ENCODE measurements around the gene RPA1. TPM values are rescaled to one million over a fixed set of nuclear protein-coding genes. Genes with fewer than 3 reads are reported as not detected.
A peak's percentile ranks its signal among the peaks of the same experiment; 100 is the strongest.

RPA1 gene
- total and polyA plus RNA-seq, 2 experiments from 2014 or later: 15.2 to 33.6 TPM

DNA sequence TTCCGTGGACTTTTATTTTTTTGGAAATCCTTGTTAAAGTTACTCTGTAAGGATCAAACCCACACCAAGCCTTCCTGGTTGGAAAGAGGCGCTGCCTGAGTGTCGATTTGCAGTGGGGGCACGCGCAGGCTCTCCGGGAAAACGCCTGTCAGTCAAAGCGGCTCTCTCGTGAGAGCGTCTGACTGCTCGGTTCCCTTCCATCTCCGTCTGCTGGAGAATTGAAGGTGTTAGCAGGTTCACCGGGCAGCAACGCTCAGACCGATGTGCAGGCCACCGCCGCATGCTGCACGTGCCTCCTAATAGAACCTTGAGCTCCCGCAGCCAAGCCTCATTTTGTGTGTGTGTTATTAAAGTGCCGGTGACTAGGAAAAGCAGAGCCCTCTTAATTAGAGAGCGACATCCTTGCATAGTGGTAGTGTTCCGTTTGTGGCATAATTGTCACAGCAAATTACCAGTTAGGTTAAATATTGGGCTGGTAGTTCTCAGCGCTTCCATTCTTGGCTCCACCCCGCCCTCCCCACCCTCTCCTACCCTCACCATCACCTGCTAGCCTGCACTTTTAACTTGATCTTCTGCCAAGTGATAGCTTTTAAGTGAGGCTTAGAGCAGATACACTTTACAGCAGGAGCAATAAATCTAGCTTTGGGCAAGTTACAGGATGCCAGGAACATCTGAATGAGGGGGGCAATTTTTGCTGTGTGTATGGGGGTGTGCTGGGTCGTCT lies 75.5 kb downstream of the RPA1 start:
- H3K4me1 ChIP-seq (ENCODE audit: insufficient read depth): peaks cover 16% of the 10 kb centered on the region
- no peak overlapping the region for H3K4me3 ChIP-seq
- no peaks in the 10 kb centered on the region for H3K9me2 ChIP-seq (replicated peaks; ENCODE audit: insufficient read depth)
- H3K4me2 ChIP-seq: no peak overlapping the region
- DNase-seq (ENCODE audit: low spot score): no peak
- TF ChIP-seq, protein P1, sequence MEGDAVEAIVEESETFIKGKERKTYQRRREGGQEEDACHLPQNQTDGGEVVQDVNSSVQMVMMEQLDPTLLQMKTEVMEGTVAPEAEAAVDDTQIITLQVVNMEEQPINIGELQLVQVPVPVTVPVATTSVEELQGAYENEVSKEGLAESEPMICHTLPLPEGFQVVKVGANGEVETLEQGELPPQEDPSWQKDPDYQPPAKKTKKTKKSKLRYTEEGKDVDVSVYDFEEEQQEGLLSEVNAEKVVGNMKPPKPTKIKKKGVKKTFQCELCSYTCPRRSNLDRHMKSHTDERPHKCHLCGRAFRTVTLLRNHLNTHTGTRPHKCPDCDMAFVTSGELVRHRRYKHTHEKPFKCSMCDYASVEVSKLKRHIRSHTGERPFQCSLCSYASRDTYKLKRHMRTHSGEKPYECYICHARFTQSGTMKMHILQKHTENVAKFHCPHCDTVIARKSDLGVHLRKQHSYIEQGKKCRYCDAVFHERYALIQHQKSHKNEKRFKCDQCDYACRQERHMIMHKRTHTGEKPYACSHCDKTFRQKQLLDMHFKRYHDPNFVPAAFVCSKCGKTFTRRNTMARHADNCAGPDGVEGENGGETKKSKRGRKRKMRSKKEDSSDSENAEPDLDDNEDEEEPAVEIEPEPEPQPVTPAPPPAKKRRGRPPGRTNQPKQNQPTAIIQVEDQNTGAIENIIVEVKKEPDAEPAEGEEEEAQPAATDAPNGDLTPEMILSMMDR (IDR thresholded peaks at IDR 0.05; ENCODE audit: poor library complexity): no peak
- TF ChIP-seq EZH2phosphoT487 (IDR thresholded peaks at IDR 0.05; ENCODE audit: low read depth, severe bottlenecking, unreplicated experiment) (no peak), EZH2 (IDR thresholded peaks at IDR 0.05; ENCODE audit: borderline replicate concordance) (no peak)
- no peaks in the 10 kb centered on the region for H3K9me3 ChIP-seq (ENCODE audit: low read depth)
- WGBS (ENCODE audit: low lambda C conversion rate, missing lambda C conversion rate): 47% methylated on average over 25 of the region's 25 CpGs
- peaks cover 52% of the 10 kb centered on the region for H3K27me3 ChIP-seq
- H2AFZ ChIP-seq: no peak overlapping the region
- H3K79me2 ChIP-seq: no peaks in the 10 kb centered on the region
- H3K36me3 ChIP-seq (replicated peaks; ENCODE audit: insufficient read depth, low read depth): no peaks in the 10 kb centered on the region
- H3K27ac ChIP-seq: no peak overlapping the region
- H4K20me1 ChIP-seq (ENCODE audit: insufficient read depth, poor library complexity, severe bottlenecking): no peaks in the 10 kb centered on the region

DNA sequence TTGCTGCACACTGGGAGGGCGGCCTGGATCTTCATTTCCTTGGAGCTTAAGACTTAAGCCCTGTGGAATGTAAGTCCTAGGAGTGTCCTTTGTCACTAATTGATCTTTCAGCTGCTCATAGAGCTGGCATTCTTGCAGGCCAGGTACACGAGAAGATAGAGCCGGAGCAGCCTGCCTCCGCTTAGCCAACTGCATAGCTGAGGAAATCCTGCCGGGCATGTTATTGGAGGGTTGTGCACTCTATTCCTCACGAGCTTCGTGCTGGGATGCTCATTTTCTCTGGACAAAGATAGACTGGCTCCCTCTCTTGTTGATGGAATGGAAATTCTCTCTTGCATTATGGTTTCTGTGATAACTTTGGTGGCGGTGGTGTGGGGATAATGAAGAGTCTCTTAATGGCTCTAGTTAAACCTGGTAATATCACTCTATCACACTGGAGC lies 76.9 kb downstream of the RPA1 start:
- no peaks in the 10 kb centered on the region for H3K9me2 ChIP-seq (replicated peaks; ENCODE audit: insufficient read depth)
- H3K79me2 ChIP-seq: no peaks in the 10 kb centered on the region
- no peak for TF ChIP-seq EZH2 (IDR thresholded peaks at IDR 0.05; ENCODE audit: borderline replicate concordance)
- TF ChIP-seq, protein P1 (IDR thresholded peaks at IDR 0.05; ENCODE audit: poor library complexity): peak; percentile 10
- H3K27me3 ChIP-seq: peaks cover 57% of the 10 kb centered on the region
- H3K36me3 ChIP-seq (replicated peaks; ENCODE audit: insufficient read depth, low read depth): no peaks in the 10 kb centered on the region
- no peak overlapping the region for H3K4me3 ChIP-seq
- H3K9me3 ChIP-seq (ENCODE audit: low read depth): no peaks in the 10 kb centered on the region
- no peak overlapping the region for H3K4me2 ChIP-seq
- no peaks in the 10 kb centered on the region for H4K20me1 ChIP-seq (ENCODE audit: insufficient read depth, poor library complexity, severe bottlenecking)
- no peak overlapping the region for H2AFZ ChIP-seq
- H3K27ac ChIP-seq: no peak overlapping the region
- peak; percentile 46 for DNase-seq (ENCODE audit: low spot score)
- 45% methylated on average over 8 of the region's 8 CpGs for WGBS (ENCODE audit: low lambda C conversion rate, missing lambda C conversion rate)
- peaks cover 16% of the 10 kb centered on the region for H3K4me1 ChIP-seq (ENCODE audit: insufficient read depth)

DNA sequence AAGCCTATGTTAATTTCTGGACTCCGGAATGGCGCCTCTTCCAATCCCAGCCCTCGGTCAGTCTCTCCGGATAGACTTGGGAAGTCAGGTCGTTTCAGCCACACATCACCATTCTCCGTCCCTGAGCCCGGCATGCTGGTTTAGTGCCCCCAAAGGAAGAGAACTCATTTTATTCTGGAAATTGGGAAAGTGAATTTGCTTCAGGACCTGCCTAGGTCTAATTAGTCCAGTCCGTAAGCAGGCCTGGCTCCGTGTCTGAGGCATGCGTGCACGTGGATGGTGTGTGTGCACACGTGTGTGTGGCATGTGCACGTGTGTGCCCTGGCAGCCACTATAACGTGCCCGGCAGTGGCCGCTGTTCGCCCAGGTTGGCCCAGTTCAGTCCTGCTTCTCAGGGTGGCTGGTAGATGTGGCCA lies 77.4 kb downstream of the RPA1 start:
- peaks cover 61% of the 10 kb centered on the region for H3K27me3 ChIP-seq
- TF ChIP-seq, protein P1 (IDR thresholded peaks at IDR 0.05; ENCODE audit: poor library complexity): no peak
- TF ChIP-seq EZH2 (IDR thresholded peaks at IDR 0.05; ENCODE audit: borderline replicate concordance): no peak
- TF ChIP-seq EZH2phosphoT487 (IDR thresholded peaks at IDR 0.05; ENCODE audit: low read depth, severe bottlenecking, unreplicated experiment): no peak
- H3K9me3 ChIP-seq (ENCODE audit: low read depth): no peaks in the 10 kb centered on the region

More for the DNA sequence above, 77.4 kb downstream of the RPA1 start:
- Histone ChIP-seq H4K20me1 (ENCODE audit: insufficient read depth, poor library complexity, severe bottlenecking) (no peaks in the 10 kb centered on the region), H3K79me2 (no peaks in the 10 kb centered on the region), H3K4me1 (ENCODE audit: insufficient read depth) (peaks cover 16% of the 10 kb centered on the region), H3K27ac (no peak overlapping the region), H3K36me3 (replicated peaks; ENCODE audit: insufficient read depth, low read depth) (no peaks in the 10 kb centered on the region), H3K4me3 (no peak overlapping the region), H2AFZ (no peak overlapping the region), H3K9me2 (replicated peaks; ENCODE audit: insufficient read depth) (no peaks in the 10 kb centered on the region), H3K4me2 (no peak overlapping the region)
- 82% methylated on average over 17 of the region's 17 CpGs for WGBS (ENCODE audit: low lambda C conversion rate, missing lambda C conversion rate)
- no peak for DNase-seq (ENCODE audit: low spot score)
